MM.1S (cell line): ENCODE data around the gene TTC34.

Source experiments
- EZH2 ChIP-seq: fragments of 300-600 bp; sonication (generic); optimal IDR thresholded peaks from 2 replicates; pipeline ENCODE3; 2017; ENCODE audit warnings: low read depth, mild to moderate bottlenecking, antibody characterized with exemption, low read length, mixed read lengths
- TF ChIP-seq, protein P1 (sequence below): fragments of 300-600 bp; sonication (generic); IDR thresholded peaks from 2 replicates; pipeline ENCODE4 v1.5.1; 2016; ENCODE audit warnings: antibody characterized with exemption, low read length, mixed read lengths

DNA sequence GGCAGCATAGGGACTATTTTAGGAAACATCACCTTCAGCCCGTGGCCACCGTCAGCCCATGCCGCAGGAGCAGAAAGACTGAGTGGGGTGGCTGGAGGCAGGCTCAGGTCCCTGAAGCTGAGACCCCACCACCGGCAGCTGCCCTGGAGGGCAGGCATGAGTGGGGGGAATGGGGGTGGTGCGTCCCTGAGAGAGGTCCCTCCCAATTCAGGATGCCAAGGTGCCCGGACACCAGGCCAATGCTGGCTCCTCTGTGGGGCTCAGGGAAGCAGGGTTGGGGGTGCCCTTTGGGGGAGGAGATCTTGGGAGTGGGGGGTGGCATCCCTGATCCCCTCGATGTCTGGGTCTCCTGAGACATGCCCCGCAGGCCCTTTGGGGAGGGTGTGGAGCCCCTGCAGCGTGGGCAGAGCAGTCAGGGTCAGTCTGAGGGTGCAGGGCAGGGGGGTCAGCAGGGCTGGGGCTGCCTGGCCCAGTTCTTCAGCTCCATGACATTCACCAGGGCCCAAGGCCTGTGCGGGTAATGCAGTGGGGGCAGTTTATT lies 998 bp upstream of the TTC34 start:
- TF ChIP-seq, protein P1, sequence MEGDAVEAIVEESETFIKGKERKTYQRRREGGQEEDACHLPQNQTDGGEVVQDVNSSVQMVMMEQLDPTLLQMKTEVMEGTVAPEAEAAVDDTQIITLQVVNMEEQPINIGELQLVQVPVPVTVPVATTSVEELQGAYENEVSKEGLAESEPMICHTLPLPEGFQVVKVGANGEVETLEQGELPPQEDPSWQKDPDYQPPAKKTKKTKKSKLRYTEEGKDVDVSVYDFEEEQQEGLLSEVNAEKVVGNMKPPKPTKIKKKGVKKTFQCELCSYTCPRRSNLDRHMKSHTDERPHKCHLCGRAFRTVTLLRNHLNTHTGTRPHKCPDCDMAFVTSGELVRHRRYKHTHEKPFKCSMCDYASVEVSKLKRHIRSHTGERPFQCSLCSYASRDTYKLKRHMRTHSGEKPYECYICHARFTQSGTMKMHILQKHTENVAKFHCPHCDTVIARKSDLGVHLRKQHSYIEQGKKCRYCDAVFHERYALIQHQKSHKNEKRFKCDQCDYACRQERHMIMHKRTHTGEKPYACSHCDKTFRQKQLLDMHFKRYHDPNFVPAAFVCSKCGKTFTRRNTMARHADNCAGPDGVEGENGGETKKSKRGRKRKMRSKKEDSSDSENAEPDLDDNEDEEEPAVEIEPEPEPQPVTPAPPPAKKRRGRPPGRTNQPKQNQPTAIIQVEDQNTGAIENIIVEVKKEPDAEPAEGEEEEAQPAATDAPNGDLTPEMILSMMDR = no peak
- no peak for TF ChIP-seq EZH2
